ENCODE measurements around the gene TESMIN.

Gene TESMIN

DNA sequence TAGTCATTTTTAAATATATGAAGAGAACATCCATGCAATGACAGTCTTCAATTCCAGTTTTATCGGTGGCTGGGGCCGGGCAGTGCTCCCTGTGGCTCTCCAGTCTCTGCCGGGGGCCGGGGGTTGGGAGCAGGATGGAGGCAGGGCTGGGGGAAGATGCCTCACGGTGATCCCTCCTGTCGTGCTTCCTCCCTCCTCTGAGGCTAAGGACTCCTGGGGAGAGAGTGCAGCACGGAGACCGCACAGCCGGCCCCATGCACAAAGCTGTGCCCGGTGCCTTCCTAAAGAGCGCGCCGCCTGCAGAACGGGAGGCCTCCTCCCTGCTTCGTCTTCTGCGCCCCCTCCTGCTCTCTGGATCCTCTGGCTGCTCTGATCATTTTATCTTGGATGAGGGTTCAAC is 46.4 kb downstream of the TESMIN start:
- DNase-seq, result no peak

DNA sequence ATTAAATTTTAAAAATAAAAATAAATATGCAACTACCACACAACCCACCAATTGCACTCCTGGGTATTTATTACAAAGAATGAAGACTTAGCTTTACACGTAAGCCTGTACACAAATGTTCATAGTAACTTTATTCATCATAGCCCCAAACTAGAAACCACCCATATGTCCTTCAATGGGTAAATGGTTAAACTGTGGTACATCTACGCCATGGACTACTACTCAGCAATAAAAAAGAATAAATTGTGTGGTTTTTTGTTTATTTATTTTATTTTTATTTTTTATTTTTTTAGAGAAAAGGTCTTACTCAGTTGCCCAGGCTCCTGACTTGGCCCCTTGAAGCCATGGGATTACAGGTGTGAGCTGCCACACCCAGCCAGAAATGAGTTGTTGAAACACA is 52.3 kb downstream of the TESMIN start:
- DNase-seq, result no peak

DNA sequence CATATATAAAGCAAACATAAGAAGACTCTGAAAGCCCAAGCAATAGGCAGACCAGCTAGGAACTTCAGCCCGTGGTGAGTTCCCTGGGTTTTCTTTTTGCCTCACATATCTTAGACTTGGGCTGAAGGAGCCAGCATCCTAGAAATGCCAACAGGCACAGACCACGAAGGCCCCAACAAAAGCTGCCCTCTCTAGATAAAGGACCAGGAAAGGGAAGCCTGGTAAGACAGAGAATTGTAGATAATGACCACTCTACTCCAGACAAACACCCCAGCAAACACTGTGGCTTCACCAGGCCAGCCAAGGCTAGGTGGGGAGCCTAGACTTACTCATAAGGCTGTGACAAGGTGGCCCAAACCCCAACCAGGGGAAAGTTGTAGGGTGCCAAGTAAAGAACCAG is 55.8 kb downstream of the TESMIN start:
- no peak for DNase-seq

DNA sequence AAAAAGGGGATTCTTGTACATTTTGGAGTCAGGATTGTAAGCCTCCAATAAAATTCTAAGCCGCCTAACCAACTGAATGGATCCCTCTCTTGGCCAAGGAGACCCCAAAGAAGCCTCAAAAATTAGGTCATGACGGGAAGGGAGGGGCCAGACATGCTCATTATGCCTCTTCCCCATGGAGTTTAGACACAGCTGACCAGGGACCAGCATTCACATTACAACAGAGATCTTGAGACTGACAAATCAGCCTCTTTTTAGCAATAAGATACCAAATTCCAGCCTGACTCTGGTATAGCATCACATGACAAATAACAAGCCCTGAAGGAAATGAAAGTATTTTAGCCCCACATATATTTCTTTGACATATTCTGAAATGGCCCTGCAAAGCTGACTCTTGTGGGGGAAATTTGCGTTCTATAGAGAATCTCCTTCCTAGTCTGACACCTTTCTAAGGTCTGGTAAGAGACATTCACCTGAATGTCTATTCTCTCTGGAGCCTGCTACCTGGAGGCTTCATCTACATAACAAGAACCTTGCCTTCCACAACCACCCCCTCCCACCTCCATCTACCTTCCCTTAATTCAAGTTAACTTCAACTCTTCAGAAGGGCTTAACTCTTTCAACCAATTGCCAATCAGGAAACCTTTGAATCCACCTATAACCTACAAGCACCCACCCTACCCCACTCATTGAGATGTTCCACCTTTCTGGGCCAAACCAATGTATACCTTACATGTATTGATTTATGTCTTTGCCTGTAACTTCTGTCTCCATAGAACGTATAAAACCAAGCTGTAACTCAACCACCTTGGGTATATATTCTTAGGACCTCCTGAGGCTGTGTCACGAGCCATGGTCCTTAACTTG is 56.7 kb downstream of the TESMIN start:
- no peak for DNase-seq

DNA sequence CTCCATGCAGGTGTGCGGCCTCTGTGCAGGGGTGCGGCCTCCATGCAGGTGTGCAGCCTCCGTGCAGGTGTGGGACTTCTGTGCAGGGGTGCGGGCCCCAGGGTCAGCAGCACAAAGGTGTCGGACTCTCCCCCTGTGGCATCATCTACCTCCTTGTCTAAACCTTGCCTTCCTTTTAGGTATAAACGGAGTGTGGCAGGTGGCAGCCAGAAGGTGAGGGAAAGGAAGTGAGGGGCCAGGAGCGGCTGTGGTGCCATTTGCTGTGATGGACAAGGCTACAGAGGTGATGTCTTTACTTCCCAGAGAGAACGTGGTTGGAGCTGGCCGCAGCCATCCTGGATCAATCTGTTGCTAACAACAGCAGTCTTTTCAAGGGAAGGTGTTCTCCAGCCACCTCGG is 57.8 kb downstream of the TESMIN start:
- DNase-seq, result no peak

DNA sequence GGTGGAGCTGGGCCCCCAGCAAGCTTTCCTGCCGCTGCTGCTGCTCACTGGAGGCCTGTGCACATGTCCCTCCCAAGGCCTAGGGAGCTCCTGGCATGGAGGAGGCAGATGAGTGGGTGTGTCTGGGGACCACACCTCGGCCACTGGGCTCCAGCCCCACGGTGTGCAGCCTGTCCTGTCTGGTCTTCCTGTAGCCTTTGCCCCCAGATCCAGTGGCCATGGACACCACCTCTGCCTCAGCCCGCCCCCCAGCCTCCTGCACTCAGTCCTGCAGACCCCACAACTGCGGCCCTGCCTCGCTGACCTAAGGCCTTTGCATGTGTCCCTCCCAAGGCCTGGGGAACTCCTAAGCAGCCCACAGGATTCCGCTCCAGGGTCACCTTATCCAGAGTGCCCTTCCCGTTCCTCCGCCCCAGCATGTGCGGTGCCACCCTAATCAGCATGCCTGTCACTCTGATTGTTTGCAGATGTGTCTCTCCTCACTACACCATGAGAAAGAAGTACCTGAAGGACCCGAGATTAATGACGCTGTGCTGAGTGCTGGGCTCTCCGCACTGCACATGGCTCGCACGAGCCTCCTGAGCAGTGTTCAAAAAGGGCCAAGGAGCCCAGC is 58.3 kb downstream of the TESMIN start:
- DNase-seq, result no peak

DNA sequence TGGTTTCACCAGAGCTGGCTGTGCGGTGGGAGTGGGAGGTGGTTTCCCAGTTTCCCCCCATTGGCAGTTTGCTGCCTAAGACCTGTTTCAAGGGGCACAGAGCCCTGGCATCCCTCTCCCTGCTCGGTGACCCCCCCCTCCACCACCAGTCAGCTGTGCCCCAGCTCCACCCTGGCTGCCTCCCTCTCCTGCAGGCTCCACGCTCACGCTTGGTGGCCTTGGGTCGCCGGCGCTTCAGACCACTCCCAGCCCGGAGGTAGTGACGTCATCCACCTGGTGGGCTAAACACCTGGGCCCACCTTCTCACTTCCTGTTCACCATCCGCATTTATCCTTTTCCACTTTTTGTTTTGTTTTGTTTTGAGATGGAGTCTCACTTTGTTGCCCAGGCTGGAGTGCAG is 59.2 kb downstream of the TESMIN start:
- DNase-seq, result no peak

DNA sequence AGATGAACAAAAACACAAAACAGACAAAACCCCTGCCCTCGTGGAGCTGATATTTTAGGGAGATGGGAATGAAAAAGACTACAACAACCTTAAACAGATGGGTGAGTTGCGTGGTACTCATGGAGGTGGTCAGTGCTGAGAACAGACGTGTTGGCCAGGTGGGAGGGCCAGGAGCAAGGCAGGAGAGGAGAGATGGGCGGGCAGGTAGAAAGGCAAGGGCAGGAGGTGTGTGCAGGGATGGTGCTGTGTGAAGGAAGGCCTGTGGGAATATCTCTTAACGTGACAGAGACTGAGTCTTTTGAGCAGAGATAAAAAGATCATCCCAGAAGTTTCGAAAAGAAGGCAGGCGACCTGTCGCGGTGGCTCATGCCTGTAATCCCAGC is 59.9 kb downstream of the TESMIN start:
- DNase-seq, result no peak

DNA sequence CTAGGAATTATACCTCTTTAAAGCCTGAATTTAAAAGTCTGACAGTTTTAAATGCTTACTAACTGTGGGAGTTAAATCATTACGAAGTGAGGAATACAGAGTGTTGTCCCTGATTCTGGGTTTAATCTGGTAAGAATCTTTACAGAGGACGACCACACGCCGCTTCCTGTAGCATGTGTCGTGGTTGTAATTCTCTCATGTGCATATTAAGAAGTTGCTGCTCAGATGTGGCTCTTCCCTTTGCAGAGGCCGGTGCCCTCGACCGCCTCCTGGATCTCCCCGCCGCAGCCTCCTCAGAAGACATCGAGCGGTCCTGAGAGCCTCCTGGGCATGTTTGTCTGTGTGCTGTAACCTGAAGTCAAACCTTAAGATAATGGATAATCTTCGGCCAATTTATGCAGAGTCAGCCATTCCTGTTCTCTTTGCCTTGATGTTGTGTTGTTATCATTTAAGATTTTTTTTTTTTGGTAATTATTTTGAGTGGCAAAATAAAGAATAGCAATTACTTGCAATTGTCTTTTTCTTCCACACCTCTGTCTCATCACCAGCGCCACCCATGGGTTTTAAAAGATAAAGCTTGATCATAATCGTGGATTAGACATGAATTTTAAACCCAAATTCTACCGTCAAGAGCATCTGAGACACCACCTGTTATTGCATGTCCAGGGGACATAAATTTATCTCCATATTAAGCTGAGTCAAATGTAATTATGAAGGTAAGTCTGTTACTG is 60.5 kb downstream of the TESMIN start:
- DNase-seq, result no peak

DNA sequence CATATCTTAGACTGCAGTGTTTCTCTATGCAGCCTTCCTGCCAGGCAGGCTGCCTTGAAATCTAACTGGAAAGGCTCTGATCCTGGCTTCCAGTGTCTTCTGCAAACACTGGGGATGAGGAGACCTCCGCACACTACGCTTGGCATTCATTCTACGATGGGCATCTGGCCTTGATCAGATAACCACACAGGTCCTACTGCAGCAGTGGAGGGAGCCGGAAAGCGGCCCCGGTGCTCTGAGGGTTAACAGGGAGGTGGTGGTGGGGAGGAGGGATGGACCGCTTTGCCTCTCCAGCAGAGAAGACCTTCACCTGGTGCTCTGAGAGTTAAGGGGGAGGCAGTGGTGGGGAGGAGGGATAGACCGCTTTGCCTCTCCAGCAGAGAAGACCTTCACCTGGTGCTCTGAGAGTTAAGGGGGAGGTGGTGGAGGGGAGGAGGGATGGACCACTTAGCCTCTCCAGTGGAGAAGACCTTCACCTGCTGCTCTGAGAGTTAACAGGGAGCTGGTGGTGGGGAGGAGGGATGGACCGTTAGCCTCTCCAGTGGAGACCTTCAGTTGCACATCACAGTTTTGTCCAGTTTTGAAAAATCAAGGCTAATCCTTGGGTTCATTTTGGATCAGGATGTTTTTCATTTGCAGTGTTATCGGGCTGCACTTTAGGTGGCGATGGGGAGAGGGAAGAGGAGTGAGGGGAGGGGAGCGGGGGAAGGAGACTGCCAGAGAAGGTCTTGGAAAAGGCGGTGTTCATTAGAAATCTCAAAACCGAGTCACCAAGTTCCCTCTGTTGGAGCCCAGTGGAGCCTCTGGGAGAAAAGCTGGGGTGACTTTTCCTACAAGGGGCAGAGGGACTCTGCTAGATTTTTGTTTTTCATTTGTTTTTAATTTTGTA is 61.3 kb downstream of the TESMIN start:
- DNase-seq, result no peak

DNA sequence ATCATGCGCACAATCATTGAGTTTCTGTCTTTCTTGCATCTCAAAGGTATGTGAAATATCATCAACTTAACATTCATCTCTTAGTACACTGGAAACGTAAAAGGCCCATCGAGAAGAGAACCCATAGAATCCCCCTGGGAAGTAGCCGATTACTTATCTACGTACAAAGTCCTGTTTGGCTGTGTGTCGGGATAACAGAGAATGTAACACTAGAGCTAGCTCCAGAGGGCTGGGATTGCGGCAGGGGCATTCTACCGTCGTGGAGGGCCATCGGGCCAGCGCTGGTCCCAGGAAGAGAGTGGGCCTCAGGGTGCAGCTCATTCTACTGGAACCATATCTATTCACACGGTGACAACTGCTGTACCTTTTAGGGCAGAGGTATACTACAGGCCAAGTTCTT is 62.4 kb downstream of the TESMIN start:
- no peak for DNase-seq

DNA sequence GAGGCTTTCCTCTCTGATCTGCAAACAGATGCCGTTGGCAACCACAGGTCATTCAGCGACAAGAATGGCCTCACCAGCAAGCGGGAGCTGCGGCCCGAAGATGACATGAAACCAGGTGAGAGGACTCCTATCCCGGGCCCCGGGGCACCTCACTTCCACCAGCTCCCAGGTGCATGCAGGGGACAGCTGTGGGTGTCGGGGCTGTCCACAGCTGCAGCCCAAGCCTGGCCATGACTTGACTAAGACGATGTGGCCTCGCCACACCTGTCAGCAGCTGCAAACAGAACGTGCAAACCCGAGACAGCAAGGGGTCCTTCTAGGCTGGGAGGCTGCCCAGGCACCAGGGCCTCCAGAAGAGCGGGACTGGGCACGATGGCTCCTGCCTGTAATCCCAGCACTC is 63.3 kb downstream of the TESMIN start:
- no peak for DNase-seq

DNA sequence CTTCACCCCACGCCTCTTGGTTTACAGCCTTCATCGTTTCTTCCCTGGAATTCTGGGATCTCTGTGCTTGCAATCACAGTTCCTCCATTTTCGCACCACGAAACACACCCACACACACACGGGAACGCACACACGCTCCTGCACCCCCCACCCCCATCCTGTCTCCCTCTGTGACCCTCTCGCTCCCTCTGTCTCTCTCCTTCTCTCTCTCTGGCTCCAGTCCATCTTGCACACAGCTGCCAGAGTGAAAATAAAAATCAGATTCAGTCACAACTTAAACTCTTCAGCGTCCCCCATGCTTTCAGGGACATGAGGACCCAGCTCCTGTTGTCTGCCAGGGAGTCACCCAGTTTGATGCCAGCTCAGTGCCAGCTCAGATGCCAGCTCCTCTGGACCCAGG is 64.0 kb downstream of the TESMIN start:
- no peak for DNase-seq

DNA sequence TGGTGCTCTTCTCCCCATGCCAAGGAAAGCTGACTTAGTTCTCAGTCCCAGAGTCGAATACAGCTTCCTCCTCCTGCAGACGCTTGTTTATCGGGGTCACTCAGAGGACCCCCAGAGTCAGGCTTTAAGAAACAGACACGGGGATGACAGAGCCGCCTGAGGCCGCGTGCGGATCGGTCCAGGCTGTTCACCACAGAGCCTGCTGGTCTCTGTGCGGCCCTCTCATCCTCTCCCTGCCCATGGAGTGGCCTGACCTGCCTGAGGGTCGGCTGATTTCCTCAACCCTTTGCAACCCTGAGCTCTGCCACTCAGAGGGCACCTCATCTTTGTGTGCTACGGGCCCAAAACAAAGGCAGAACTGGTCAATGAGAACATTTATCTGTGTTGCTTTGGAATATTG is 64.8 kb downstream of the TESMIN start:
- DNase-seq, result no peak

DNA sequence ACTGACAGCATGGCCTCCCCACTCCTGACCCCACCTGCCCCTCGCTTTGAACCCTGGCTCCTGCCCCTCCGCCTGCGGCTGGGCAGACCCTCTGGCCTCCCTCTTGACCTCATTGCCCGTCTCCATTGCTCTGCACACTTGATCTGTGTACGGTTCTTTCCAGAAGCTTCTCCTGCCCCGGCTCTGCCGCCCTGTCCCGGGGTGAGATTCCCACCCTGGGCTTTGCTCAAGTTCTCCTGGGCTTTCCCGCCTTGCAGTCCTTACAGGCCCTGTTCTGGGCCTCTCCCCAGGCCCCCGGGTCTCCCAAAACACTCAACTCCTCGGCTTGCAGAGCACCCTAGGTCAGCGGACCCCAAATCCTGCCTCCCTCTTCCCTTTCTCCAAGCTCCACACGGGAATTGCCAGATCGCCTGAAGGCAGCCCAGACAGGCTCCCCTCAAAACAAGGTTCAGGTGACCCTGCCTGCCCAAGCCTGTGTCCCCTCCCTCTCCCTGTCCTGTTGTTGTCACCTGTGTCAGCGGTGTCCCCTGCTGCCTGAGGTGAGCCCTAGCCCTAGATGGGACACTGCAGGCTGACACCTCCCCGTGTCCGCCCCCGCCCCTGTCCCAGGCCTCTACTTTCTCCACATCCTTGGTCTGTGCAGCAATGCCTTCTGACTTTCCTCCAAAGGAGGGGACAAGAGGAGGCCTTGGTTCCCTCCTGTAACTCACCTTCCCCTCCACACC is 65.5 kb downstream of the TESMIN start:
- no peak for DNase-seq

DNA sequence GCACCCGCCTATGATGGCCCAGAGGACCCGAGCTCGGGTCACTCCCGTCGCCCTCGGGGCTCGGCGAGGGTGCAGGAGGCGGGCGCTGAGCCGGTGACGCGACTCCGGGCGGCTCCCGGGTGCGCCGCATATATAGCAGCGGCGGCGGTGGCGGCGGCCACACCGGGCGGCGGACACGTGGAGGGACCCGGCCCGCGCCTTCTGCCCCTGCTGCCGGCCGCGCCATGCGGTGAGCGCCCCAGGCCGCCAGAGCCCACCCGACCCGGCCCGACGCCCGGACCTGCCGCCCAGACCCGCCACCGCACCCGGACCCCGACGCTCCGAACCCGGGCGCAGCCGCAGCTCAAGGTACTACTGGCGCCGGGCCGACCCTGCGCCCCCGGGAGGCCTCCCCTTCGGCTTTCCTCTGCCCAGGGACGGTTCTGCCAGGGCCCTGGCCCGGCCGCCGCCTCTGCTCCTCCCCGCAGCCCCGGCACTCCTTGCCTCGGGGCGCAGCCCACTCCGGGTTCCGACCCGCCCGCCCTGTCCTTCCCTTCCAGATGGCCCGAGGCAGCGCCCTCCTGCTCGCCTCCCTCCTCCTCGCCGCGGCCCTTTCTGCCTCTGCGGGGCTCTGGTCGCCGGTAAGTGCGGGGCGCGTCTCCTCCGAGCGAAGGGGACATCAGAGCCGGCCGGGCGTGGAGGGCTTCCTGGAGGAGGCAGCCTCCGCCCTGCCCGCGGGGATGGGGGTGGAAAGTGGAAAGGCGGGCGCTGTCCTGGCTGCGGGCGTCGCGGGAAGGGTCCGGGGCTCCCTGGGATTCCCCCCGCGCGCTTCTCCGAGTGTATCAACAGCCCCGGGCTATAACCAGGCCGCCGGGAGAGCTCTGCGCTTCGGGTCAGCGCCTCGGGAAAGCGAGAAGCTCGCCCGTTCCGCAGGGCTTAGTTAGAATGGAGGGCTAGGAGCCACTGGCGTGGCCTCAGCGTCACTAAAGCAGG is 66.6 kb downstream of the TESMIN start, which contains the start of gene GAL:
GAL (plus strand) TSS at position 160 of the 972 bp plus-strand sequence; CDS start at position 540, 380 bp downstream.
- DNase-seq, result no peak

DNA sequence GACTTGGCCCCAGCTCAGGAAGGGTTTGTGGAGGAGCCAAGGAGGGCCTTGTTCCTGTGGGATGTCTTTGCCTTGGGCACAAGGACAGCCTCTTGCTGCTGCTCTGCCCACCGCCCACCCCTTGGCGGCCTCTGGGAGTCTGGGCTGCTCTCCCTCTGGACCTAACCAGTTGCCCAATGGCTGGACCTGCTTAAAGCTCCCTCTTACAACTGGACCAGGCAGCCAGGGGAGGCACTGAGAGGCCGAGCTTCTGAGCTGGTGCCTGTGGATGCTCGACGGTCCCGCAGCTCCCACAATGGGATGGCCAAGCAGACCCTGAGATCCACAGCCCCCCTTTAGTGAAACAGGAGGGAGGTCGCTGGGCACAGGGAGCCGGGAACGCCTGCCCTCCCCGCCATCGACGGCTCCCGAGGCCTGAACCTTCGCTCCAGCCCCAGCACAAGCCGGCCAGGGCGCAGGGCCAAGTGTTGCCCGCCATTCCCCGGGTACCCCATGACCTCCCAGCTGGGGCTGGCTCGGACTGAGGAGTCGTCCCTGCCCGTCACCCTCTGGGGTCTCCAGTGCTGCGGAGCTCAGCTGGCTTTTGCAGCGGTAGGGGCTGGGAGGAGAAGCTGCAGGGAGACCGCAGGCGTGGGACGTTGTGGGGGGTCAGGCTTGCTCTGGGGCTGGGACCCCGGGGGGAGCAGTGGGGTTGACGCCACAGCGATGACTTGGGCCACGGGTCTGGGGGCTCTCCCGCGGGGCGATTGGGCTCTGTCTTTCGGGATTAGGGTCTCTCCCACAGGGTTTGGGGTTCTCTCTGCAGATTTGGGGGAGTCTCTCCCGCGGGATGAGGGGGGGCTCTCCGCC is 67.6 kb downstream of the TESMIN start:
- no peak for DNase-seq

DNA sequence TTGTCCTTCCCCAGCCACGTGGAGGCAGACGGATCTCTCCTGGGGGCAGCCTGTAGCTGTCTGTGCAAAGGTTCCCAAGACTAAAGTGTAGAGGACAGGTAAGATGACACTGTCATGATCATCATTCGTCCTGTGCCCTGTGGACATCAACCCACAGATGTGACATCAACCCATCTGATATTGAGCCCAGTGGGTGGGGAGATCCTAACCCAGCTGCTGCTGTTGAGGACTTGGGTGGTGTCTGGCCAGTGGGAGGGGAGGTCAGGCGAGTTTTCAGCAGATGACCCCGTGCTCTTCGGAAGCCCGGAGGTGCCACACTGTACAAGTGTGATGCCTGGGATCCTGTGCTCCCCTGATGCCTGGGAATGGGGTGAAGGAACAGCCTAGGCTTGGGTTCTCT is 68.2 kb downstream of the TESMIN start:
- no peak for DNase-seq

DNA sequence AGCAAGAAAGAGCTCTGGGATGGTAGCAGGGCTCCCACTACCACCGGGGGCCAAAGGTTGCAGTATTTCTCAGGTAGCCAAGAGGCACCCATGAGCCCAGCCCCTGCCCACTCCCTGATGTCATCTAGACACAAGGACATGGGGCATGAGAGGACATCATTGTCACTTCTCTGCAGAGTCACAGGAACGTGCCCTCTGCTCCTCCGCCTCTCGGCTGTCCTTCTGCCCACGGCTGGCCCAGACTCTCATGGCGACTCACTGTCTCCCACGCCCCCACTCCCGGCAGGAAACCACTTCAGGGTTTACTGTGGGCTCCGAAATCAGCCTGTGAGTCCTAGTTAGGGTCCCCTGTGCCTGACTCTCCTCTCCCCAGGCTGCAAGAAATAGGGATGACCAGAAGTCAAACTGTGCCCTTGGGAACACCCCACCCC is 68.8 kb downstream of the TESMIN start:
- DNase-seq, result no peak

Data from NCI-H1694 treated with DMSO at 0.1 percent for 48 hours (cell line).